NCI-H128 (cell line): ENCODE results near the gene SDHD.
"Not testable (repeated sequence)": the region's sequence is repeated elsewhere in the genome, so short reads cannot be mapped to it uniquely, and the experiment has no call there.

ENCODE experiments used
- DNase-seq: peaks from one replicate; lab custom pipeline; 2025; ENCODE audit not compliant: unreplicated experiment; lab: John Stamatoyannopoulos, UW

Gene SDHD

DNA sequence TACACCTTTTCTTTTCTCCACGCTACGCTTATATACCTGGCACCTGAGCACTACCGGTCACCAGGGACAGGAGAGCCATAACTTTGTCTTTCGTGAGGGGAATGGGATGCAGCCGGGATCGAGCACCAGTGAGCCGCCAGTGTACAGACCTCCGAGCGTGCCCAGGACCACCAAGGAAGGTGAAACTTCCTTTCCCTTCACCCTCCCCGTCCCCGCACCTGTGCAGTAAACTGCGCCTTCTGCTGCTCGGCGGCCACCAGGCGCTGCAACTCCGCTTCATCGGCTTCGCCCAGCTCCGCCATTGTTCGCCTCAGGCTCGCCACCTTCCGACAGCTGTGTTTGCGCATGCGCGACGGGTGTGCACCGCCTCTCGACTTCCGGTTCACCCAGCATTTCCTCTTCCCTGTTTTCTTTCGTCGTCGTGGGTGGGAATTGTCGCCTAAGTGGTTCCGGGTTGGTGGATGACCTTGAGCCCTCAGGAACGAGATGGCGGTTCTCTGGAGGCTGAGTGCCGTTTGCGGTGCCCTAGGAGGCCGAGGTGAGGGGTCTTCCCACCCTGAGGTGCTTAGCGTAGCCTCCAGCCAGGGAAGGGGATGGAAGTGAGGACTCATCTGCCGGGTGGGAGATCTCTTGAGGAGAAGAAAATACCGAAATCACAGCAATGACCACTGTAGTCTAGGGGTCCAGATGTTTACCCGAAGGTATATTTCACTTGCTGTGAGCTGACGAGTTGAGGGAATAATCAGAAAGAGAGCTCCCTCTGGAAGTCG lies at the start of gene SDHD, which contains the start of gene TIMM8B:
TSS of gene SDHD (plus strand) at position 452 of the 770 bp plus-strand sequence. CDS start at position 487, 35 bp downstream.
TSS of gene TIMM8B (minus strand) at position 335 of the 770 bp plus-strand sequence. CDS start at position 302, 33 bp downstream.
- peak; percentile 97 for DNase-seq

DNA sequence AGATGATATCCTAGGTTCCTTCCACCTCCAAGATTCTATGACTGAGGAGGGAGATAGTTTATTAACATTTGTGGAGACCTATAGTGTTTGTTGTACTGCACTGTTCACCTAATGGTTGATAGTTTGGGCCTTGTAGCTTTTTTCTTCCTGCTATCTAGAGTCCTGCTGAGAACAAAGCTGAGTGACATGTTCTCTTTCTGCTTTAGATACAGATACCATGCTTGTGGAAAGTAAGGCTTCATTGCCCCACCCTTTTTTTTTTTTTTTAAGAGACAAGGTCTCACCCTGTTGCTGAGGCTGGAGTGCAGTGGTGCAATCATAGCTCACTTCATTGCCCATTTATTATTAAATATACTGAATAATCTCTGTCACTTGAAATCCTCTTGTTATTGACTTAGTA lies 49.1 kb upstream of the SDHD start:
- no peak for DNase-seq

DNA sequence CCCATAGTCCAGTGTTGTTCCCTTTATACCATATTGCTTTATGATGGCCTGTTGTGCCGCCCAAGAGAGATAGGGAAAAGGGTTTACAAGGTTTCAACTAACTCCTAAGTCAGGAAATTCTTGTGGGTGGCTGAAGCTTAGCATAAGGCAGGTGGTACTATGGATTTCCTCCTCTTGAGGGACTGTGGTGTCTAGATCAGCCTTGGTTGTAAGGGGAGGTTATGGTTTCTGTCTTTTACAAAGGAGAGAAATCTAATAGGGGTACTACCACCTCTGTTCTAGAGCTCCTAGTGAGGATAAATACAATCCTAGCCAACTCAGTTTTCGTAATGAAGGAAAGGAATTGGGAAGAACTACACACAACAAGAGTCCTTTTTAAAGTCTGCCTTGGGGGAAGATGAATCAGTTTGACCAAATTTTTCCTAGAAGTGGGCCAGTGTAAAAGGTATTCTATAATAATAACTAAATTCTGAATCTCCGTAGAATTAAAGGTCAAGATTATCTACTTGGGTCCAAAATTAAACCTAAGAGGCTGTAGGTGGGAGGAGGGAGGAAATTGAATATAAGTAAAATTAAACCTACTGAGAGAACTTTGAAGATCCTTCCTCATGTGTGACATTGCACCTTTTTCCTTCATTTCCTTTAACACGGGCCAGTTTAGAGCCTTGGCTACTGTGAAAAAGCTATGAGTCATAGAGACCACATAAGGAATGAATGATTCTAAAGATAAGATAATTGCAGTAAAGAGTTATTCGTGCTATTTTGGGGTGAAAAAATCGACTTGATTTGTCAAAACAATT lies 44.3 kb upstream of the SDHD start:
- DNase-seq = no peak

DNA sequence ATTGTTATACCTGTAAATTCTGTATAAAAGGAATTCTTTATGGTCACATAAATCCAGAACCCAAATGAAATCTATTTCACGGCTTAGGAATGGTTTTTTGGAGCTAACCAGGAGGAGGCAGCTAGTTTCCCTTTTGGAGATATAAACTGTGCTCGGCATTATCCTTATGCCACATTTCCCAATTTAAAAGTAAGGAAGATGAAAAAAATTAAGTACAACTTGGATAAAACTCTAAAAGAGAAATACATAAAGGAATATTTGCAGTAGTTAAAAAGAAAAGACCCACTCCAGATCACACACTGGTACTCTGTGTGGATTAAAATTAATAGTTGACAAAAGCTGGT lies 43.7 kb upstream of the SDHD start:
- no peak for DNase-seq

DNA sequence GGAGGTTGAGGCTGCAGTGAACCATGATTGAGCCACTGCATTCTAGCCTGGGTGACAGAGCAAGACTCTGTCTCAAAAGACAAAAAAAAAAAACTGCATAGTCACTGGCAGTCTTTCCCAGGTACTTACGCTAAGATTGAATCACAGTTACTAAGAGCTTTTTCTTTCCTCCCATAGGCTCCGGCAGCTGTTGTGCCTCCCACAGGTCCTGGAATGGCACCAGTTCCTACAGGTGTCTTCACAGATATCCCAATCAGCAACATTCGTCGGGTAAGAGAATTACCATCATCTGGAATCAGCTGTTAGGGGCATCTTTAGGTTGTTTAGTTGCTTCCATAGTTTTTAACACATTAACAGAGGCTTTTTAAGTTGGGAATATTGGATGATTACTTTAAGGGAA lies 41.7 kb upstream of the SDHD start:
- DNase-seq = no peak

DNA sequence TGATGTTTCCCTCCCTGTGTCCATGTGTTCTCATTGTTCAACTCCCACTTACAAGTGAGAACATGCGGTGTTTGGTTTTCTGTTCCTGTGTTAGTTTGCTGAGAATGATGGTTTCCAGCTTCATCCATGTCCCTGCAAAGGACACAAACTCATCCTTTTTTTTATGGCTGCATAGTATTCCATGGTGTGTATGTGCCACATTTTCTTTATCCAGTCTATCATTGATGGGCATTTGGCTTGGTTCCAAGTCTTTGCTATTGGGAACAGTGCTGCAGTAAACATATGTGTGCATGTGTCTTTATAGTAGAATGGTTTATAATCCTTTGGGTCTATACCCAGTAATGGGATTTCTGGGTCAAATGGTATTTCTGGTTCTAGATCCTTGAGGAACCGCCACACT lies 40.0 kb upstream of the SDHD start:
- not testable (repeated sequence) for DNase-seq

DNA sequence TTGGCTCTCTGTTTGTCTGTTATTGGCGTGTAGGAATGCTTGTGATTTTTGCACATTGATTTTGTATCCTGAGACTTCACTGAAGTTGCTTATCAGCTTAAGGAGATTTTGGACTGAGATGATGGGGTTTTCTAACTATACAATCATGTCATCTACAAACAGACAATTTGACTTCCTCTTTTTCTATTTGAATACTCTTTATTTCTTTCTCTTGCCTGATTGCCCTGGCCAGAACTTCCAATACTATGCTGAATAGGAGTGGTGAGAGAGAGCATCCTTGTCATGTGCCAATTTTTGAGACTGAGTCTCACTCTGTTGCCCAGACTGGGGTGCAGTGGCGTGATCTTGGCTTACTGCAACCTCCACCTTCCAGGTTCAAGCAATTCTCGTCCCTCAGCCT lies 38.4 kb upstream of the SDHD start:
- DNase-seq = not testable (repeated sequence)

DNA sequence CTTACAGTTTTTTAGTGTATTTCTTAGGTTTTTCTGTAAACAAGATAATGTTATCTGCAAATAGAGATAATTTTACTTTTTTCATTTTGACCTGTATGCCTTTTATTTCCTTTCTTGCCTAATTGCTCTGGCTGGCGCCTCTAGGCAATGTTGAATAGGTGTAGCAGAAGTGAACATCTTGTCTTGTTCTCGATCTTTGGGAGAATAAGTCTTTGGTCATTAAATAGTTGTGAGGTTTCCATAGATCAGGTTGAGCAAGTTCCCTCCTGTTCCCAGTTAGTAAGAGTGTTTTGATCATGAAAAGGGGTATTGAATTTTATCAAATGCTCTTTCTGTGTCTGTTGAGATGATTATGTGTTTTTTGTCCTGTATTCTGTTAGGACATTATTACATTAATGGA lies 36.9 kb upstream of the SDHD start:
- DNase-seq = no peak

DNA sequence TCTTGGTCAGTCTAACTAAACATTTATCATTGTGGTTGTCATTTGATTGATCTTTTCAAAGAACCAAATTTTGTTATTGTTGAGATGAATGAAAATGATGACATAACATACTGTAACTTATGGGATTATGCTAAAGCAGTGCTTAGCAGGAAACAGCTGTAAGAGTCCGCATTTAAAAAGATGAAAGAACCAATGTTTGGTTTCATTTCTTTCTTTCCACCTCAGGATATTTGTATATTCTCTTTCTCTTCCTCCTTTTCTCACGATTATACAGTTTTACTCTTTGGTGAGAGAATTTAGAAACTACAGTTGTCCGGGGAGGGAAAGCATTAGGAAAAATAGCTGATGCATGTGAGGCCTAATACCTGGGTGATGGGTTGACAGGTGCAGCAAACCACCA lies 36.0 kb upstream of the SDHD start:
- no peak for DNase-seq

DNA sequence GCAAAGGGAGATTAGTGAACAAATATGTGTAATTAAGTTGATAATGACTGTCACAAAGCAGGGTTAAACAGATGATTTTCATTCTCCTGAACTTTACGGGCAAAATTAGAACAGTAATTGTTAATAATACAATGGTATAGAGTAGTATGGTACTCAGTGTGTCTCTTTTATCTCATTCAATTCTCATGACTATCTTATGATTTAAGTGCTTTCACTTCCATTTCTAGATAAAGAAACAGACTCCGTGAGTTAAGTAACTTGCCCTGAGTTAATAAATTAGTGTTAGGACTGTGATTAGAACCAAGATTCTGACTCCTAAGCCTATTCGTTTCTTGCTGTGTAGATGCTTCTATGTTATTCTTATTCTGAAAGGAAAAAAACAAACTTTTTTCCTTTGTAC lies 34.9 kb upstream of the SDHD start:
- DNase-seq = no peak

DNA sequence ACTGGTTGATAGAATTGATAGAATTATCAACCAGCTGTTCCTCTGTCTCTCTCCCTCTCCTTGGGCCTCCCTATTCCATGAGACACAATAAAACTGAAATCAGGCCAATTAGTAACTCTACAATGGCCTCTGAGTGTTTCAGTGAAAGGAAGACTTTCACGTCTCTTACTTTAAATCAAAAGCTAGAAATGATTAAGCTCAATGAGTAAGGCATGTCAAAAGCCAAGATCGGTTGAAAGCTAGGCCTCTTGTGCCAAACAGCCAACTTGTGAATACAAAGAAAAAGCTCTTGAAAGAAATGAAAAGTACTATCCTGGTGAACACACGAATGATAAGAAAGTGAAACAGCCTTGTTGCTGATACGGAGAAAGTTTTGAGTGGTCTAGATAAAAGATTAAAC lies 29.5 kb upstream of the SDHD start:
- DNase-seq = no peak

DNA sequence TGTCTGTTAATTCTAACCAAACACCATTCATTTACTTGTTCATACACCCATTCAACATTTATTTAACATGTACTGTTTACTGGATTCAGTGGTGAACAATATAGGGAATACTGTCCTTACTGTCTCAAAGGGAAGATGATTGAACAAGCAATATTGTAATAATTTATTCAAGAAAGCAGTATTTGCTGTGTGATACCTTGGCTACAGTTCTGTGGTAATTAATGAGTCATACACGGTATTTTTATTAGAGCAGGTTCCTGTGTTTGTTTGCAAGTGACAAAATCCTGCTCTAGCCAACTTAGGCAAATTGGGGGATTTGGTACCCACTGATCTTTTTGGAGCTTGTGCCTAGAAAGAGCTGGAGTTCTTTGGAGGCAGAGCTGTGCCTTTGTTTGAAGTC lies 28.6 kb upstream of the SDHD start:
- no peak for DNase-seq

DNA sequence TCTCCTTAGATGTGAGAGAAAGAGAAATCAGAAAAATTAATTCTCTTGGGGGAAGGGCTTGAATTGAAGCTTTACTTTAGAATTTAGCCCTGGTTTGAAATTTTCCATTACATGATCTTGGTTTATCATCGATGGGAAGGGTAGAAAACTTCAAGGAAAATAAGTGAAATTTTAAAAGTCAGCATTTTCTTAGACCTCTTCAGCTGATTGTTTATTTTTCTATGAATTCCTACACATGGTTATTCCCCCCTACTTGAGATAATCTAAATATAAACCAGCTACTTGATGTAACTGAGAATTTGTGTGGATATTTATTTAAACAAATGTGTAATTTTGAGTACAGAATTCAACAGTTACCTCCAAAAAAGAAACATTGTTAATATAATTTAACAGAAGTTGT lies 23.8 kb upstream of the SDHD start:
- no peak for DNase-seq

DNA sequence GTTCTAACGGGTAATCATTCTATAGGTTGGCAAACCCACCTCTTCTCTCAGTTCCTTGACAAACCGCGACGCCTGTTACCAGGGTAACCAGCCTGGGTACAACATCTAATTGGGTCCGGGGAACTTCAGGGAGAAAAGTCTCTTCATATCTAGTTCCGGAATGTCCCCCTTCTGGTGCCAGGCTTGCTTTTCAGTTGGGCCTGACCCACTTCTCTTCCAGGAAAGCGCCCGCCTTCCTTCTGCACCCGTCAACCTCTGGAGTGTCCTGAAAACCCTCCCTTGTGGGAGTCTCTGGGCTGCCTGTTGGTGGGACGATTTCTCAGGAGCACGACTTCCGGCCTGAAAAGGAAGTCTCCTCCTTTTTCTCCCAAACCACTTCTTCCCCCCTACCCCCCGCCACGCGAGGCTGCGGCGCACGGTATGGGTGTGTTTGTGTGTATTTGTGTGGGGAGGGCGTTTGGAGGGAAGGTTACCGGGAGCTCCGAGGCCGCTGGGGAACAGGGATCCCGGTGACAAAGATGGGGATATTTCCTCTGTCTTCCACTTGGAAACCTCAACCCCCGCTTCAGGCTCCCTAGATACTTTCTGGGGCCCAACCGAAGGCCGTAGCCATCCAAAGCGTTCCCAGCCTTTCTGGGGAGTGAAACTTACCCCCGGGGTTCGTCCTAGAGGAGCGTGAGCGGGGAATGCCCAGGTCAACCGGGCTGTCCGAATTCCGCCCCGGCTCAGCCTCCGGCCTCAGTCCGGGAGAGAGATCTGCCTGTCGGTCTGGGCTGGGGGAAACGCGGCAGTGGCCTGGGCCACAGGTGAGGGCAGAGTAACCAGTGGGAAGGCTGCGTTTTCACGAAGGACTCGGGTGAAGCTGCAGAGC lies 12.5 kb upstream of the SDHD start, which contains the start of the genes NKAPD1 and PIH1D2:
TSS of gene NKAPD1 (plus strand) at position 359 of the 871 bp plus-strand sequence. CDS start 1,276 bp downstream, outside the sequence.
TSS of gene PIH1D2 (minus strand) at position 77 of the 871 bp plus-strand sequence. CDS start 843 bp downstream, outside the sequence.
- peak; percentile 68 for DNase-seq

DNA sequence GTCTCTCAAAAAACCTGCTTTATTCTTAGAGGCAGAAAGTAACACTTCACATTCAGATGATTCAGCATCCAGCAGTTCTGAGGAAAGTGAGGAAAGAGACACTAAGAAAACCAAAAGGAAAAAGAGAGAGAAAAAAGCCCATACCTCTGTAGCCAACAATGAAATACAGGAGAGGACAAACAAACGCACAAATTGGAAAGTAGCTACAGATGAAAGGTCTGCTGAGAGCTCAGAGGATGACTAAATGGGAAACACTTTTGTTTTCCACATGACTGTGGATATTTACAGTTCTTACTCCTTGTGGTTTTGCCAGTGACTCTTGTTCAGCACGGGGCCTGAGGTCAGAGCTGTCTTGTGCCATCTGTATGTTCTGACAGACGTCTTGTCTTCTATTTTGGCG lies 3.9 kb upstream of the SDHD start:
- no peak for DNase-seq

DNA sequence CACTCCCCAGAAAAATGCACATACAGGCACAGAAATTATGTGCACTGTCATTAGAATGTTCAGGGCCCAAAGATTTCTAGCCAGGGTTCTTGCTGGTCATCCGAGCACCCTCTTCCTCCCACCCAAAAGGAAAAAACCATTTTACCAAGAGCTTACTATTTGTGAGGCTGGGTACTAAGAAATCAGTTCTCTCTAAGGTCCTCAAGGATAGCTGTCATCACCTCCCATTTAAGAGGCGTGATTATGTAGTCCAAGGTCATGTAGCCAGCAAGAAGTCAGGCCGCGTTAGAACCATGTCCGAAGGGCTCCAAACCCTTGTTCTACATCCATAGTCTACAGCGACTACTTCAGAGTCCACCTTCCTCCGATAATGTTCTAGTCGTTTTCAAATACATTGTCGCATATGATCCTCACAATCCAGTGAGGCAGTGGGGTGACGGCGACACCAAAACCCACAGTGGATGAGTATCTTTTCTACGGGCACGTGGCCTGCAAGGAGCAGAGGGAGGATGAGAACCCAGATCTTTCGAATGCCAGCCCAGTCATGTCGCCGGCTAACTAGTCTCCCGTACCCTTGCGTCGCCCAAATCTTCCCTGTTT lies 751 bp upstream of the SDHD start:
- DNase-seq = no peak

DNA sequence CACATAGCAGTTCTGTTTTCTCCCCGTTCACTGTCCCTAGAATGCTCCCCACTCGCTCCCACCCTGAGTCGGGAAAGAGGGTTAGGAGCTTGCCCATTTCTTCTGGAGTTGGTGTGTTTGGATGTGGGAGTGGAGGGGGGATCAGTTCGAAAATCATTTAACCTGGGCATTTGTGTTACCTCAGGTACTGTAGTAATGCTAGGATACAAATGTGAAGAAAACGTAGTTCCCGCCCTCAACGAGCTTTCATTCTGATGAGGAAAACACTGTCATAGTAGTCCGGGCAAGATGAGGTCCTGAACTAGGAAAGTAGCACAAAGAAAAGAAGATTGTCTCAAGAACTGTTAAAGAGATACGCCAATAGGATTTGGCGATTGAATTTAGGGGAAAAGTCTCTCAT lies 539 bp downstream of the SDHD start:
- DNase-seq = no peak

DNA sequence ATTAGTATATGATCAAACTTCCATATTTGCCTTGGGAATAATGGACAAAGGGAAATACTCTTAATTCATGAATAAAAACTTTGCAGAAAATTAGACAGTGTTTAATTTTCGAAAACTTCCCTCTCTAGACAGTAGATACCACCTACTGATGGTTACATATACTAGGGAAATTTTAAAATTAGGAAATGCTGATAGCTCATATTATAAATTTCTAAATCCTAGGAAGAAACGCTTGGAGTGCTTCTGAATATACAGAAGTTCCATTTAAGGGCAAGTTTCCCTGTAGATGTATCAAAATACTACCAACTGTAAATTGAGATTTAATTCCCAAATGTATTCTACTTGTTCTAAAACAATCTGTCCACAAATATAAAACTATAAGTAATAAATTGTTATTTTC lies 8.6 kb downstream of the SDHD start:
- DNase-seq = not testable (repeated sequence)

DNA sequence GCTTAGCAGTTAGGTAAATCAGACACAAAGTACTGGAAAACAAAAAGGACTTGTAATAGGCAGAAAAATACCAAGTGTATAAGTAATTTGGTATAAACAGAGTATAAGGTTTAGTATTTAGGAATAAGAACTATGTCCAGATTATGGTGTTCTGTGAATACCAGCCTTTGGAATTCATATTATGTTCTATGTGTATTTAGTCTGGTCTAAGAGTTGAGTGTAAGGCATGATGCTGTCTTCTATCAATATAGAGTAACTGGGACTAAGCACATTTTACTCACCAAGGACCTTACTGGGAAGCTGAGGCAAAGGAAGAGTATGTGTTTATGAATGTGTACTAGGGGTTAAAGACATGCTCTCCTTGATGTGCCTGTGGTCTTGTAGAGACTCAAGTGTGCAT lies 9.5 kb downstream of the SDHD start:
- no peak for DNase-seq

DNA sequence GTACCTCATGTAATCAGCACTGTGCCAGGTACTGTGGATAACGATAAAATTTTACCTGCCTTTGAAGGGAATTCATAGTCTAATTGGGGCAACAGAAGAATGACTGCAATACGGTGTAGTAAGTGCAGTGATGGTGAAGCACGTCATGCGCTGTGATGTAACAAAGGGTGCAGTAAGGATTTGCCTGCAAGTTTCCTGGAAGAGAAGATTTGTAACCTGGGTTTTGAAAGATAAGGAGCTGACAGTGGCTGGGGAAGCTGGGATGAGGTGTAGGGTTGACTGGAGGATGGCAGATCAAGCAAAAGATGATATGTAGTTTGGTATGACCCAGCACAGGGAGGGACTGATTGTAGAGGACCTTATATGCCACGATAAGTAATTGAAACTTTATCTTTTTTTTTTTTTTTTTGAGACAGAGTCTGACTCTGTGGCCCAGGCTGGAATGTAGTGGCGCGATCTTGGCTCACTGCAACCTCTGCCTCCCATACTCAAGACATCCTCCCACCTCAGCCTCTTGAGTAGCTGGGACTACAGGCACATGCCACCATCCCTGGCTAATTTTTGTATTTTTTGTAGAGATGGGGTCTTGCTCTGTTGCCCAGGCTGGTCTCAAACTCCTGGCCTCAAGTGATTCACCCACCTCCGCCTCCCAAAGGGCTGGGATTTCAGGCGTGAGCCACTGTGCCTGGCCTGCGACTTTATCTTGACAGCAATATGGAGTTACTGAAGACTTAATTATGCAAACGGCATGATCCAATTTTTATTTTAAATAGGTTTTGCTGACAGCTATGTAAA lies 11.3 kb downstream of the SDHD start:
- no peak for DNase-seq
